ENCODE results near the gene OIP5.
"Not testable (repeated sequence)": the region's sequence is repeated elsewhere in the genome, so short reads cannot be mapped to it uniquely, and the experiment has no call there.

Gene OIP5

DNA sequence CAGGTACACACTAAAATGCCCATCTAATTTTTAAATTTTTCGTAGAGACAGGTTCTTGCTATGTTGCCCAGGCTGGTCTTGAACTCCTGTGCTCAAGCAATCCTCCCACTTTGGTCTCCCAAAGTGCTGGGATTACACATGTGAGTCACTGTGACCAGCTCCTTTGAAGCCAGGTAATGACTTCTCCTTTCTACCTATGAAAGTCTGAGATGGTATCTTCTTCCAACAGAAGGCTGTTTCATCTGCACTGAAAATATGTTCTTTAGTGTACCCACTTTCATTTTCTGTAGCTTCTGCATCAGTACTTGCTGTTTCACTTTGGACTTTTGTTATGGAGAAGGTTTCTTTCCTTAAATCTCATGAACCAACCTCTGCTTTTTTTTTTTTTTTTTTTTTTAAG is 8.8 kb downstream of the OIP5 start:
- Histone ChIP-seq H3K9me3 (no peaks in the 10 kb centered on the region), H3K4me3 (no peak overlapping the region), H3K27ac (no peak overlapping the region), H3K27me3 (no peaks in the 10 kb centered on the region), H3K4me1 (no peaks in the 10 kb centered on the region), H3K36me3 (peaks cover 0 to 8% (median 0%) of the 10 kb centered on the region in 3 donors)
- DNase-seq, result no peak
- TF ChIP-seq, protein P1, sequence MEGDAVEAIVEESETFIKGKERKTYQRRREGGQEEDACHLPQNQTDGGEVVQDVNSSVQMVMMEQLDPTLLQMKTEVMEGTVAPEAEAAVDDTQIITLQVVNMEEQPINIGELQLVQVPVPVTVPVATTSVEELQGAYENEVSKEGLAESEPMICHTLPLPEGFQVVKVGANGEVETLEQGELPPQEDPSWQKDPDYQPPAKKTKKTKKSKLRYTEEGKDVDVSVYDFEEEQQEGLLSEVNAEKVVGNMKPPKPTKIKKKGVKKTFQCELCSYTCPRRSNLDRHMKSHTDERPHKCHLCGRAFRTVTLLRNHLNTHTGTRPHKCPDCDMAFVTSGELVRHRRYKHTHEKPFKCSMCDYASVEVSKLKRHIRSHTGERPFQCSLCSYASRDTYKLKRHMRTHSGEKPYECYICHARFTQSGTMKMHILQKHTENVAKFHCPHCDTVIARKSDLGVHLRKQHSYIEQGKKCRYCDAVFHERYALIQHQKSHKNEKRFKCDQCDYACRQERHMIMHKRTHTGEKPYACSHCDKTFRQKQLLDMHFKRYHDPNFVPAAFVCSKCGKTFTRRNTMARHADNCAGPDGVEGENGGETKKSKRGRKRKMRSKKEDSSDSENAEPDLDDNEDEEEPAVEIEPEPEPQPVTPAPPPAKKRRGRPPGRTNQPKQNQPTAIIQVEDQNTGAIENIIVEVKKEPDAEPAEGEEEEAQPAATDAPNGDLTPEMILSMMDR (IDR thresholded peaks at IDR 0.05), result no peak
- intact Hi-C loops (cut with DNase I; ENCODE audit: low total_unique reads), result no loop called here

DNA sequence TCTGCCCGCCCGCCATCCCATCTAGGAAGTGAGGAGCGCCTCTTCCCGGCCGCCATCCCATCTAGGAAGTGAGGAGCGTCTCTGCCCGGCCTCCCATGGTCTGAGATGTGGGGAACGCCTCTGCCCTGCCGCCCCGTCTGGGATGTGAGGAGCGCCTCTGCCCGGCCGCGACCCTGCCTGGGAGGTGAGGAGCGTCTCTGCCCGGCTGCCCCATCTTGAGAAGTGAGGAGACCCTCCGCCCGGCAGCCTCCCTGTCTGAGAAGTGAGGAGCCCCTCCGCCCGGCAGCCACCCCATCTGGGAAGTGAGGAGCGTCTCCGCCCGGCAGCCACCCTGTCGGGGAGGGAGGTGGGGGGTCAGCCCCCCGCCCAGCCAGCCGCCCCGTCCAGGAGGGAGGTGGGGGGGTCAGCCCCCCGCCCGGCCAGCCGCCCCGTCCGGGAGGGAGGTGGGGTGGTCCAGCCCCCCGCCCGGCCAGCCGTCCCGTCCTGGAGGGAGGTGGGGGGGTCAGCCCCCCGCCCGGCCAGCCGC is 11.5 kb downstream of the OIP5 start:
- H3K27me3 ChIP-seq; H3K9me3 ChIP-seq; H3K4me3 ChIP-seq; H3K36me3 ChIP-seq; DNase-seq; H3K4me1 ChIP-seq; H3K27ac ChIP-seq; intact Hi-C loops (cut with DNase I; ENCODE audit: low total_unique reads): not testable (repeated sequence)

DNA sequence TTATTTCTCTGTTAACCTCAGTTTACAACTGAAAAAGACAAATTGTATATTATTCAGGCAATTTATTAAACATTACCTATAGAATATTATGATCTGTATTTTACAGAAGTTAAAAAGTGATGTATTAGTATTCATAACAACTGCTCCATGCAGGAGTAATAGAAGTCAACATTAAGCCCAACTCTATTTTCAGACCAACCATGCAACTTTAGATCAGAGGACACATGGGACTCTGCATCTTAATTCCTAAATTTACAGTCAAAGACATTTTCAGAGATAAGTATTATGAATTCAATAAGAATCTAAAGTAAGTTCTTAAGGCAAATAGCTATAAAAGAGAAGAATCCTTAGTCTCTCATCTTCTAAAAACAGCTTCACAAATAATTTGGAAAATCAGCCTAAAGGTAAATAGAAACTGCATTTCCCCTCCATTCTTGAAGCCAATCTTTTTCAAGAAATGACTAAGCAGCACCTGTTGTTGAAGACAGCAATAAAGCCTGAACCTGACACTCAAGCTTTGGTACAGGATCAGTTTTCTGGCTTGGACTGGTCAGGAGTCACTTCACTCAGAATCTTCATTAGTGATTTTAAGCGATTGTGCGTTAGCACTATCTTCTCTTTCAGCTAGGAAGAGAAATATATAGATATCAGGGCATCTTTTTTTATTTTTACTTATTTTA is 23.0 kb downstream of the OIP5 start:
- Histone ChIP-seq H3K36me3 (peaks cover 0 to 30% (median 7%) of the 10 kb centered on the region in 3 donors), H3K9me3 (no peaks in the 10 kb centered on the region), H3K4me3 (no peak overlapping the region), H3K4me1 (no peaks in the 10 kb centered on the region), H3K27ac (no peak overlapping the region), H3K27me3 (no peaks in the 10 kb centered on the region)
- intact Hi-C loops (cut with DNase I; ENCODE audit: low total_unique reads), result no loop called here
- DNase-seq, result no peak
- TF ChIP-seq, protein P1 (IDR thresholded peaks at IDR 0.05), result no peak

DNA sequence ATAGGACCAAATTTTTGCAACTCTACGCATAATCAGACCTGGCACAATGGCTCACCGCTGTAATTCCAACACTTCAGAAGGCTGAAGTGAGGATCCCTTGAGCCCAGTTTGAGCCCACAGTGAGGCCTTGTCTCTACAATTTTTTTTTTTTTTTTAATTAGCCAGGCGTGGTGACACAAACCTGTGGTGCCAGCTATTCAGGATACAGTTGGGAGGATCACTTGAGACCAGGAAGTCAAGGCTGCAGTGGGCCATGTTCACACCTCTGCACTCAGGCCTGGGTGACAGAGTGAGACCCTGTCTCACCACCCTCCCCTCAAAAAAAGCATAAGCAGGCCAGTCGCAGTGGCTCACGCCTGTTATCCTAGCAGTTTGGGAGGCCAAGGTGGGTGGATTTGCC is 24.7 kb downstream of the OIP5 start:
- intact Hi-C loops (cut with DNase I; ENCODE audit: low total_unique reads), result no loop called here
- no peak overlapping the region for H3K4me3 ChIP-seq
- H3K36me3 ChIP-seq, result peaks cover 0 to 30% (median 7%) of the 10 kb centered on the region in 3 donors
- H3K27me3 ChIP-seq, result no peaks in the 10 kb centered on the region
- no peaks in the 10 kb centered on the region for H3K4me1 ChIP-seq
- TF ChIP-seq, protein P1 (IDR thresholded peaks at IDR 0.05), result no peak
- no peak overlapping the region for H3K27ac ChIP-seq
- no peaks in the 10 kb centered on the region for H3K9me3 ChIP-seq
- no peak for DNase-seq

DNA sequence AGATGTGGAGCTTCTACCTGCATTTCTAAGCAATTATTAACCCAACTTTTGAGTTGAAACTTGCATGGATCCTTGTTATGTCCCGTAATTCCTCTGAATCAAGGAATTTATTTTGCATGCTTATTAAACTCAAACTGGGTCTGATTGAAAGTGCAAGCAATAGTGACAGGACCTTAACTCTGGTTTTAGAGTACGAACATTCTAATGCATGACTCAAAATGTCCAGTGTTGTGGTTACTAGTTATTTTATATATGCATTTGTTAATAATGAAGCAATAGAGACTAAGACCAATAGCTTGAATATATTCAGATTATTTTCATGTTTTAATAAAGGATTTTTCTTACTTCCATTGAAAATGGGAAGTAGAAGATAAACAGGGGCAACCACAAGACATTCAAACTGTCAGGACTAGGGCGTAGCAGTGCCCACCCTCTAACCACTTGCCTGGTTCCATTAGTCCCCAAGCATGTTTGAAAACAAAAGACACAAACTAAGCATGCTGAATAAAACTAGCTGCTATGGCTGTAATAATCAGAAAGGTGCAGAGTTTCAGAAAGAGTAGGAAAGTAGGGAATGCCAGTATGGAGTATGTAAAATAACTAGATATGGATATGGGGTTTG is 28.1 kb downstream of the OIP5 start:
- no peak for DNase-seq

DNA sequence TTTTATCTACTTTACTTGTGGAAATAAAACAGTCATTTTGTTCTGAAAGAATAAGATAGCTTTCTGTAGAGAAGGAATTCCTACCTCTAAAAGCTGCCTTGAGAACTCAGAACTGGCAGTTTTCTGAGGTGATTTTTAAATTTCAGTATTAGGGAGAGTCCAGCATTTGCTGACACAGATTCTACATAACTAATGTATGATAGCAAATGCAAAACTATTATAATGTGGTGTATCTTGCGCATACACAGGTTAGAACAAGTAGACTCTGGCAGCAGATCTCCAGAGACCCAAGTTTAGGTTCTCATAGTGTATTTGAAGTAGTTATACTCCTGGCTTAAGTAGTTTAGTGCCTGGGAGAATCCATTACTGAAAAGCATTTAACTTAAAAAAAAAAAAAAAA is 30.8 kb downstream of the OIP5 start:
- Histone ChIP-seq H3K9me3 (no peaks in the 10 kb centered on the region), H3K4me1 (no peaks in the 10 kb centered on the region), H3K27me3 (no peaks in the 10 kb centered on the region), H3K4me3 (no peak overlapping the region), H3K36me3 (peaks cover 26 to 35% (median 32%) of the 10 kb centered on the region in 3 donors), H3K27ac (no peak overlapping the region)
- DNase-seq, result no peak
- TF ChIP-seq, protein P1 (IDR thresholded peaks at IDR 0.05), result no peak
- intact Hi-C loops (cut with DNase I; ENCODE audit: low total_unique reads), result no loop called here

More for the DNA sequence above, 28.1 kb downstream of the OIP5 start:
- Histone ChIP-seq H3K9me3 (no peaks in the 10 kb centered on the region), H3K27me3 (no peaks in the 10 kb centered on the region), H3K4me1 (no peaks in the 10 kb centered on the region), H3K4me3 (no peak overlapping the region), H3K27ac (no peak overlapping the region), H3K36me3 (peaks cover 1 to 13% (median 9%) of the 10 kb centered on the region in 3 donors)
- TF ChIP-seq, protein P1 (IDR thresholded peaks at IDR 0.05), result no peak
- intact Hi-C loops (cut with DNase I; ENCODE audit: low total_unique reads), result no loop called here

DNA sequence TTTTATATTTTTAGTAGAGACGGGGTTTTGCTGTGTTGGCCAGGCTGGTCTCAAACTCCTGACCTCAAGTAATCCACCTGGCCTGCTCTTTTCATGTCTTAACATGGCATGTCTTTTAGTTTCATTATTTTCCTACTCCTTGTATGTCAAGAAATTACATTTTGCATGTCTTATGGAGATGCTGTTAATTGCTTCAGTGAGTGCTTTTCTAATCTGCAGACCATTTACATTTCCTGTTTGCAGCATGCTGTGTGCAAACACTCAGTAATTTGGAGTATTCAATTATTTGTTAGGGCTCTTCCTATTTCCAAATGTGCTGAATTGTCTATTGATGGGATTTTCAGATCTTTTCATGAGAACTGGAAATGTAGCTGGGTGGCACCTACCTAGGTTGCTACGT is 31.3 kb downstream of the OIP5 start:
- H3K4me1 ChIP-seq; H3K4me3 ChIP-seq; intact Hi-C loops (cut with DNase I; ENCODE audit: low total_unique reads); DNase-seq; H3K9me3 ChIP-seq; H3K27me3 ChIP-seq; H3K27ac ChIP-seq: not testable (repeated sequence)
- H3K36me3 ChIP-seq, result peaks cover 26 to 39% (median 36%) of the 10 kb centered on the region in 3 donors

All from tibial artery (tissue), 4 donors.